T-helper 9 cell (primary cell): ENCODE results near the gene OR7G1.

Experiments
- DNase-seq: peaks from one replicate; pipeline ENCODE4 v3.0.0-alpha.2; 2020
- total RNA-seq, 2 donors: gene quantifications; one replicate each; lab custom pipeline; 2026; lab: John Stamatoyannopoulos, UW

The OR7G1 gene
- total RNA-seq = 0 reads per million in 2 donors

GRCh38 chr19:9115307-9115813, at the start of gene OR7G1:
TSS of gene OR7G1 (minus strand) at chr19:9115763. CDS start at chr19:9115763, 0 bp downstream.
- DNase-seq = no peak

GRCh38 chr19:9165261-9165660, 49.7 kb upstream of the OR7G1 start:
- DNase-seq = no peak

GRCh38 chr19:9161427-9161826, 45.9 kb upstream of the OR7G1 start:
- DNase-seq = no peak

GRCh38 chr19:9159891-9160290, 44.3 kb upstream of the OR7G1 start:
- DNase-seq = no peak

- DNase-seq = no peak
Measured at GRCh38 chr19:9156304-9156703, 40.7 kb upstream of the OR7G1 start.

GRCh38 chr19:9155591-9155990, 40.0 kb upstream of the OR7G1 start:
- DNase-seq = no peak

- no peak for DNase-seq
Measured at GRCh38 chr19:9151367-9151766, 35.8 kb upstream of the OR7G1 start.

GRCh38 chr19:9150650-9151049, 35.1 kb upstream of the OR7G1 start:
- no peak for DNase-seq

- no peak for DNase-seq
Measured at GRCh38 chr19:9149997-9150396, 34.4 kb upstream of the OR7G1 start.

GRCh38 chr19:9148697-9149096, 33.1 kb upstream of the OR7G1 start:
- no peak for DNase-seq

- no peak for DNase-seq
Measured at GRCh38 chr19:9146882-9147281, 31.3 kb upstream of the OR7G1 start.

GRCh38 chr19:9144920-9145319, 29.4 kb upstream of the OR7G1 start:
- DNase-seq = no peak

GRCh38 chr19:9140159-9140874, 24.8 kb upstream of the OR7G1 start, which contains the start of gene ZNF317:
TSS of gene ZNF317 (plus strand) at chr19:9140397. CDS start at chr19:9156017, 15,620 bp downstream.
- peak; percentile 86 for DNase-seq

- no peak for DNase-seq
Measured at GRCh38 chr19:9139609-9140158, 24.1 kb upstream of the OR7G1 start.

GRCh38 chr19:9132422-9132821, 16.9 kb upstream of the OR7G1 start:
- DNase-seq = no peak

GRCh38 chr19:9130965-9131364, 15.4 kb upstream of the OR7G1 start:
- DNase-seq = no peak

GRCh38 chr19:9128171-9128570, 12.6 kb upstream of the OR7G1 start:
- DNase-seq = no peak

- no peak for DNase-seq
Measured at GRCh38 chr19:9126900-9127405, 11.4 kb upstream of the OR7G1 start, which contains the start of gene OR7G3. TSS of gene OR7G3 (minus strand) at chr19:9126950. CDS start at chr19:9126950, 0 bp downstream.

- no peak for DNase-seq
Measured at GRCh38 chr19:9116547-9116946, 984 bp upstream of the OR7G1 start.

- no peak for DNase-seq
Measured at GRCh38 chr19:9109959-9110358, 5.6 kb downstream of the OR7G1 start.

GRCh38 chr19:9107375-9107774, 8.2 kb downstream of the OR7G1 start, which contains the start of gene OR7G2:
TSS of gene OR7G2 (minus strand) at chr19:9107475. CDS start at chr19:9103243, 4,232 bp downstream.
- DNase-seq = no peak

GRCh38 chr19:9086761-9087160, 28.8 kb downstream of the OR7G1 start, which contains the start of gene OR1M1:
TSS of gene OR1M1 (plus strand) at chr19:9087061. CDS start at chr19:9093245, 6,184 bp downstream.
- no peak for DNase-seq

GRCh38 chr19:9078651-9079050, 36.9 kb downstream of the OR7G1 start:
- no peak for DNase-seq

- DNase-seq = no peak
Measured at GRCh38 chr19:9076901-9077300, 38.7 kb downstream of the OR7G1 start.
